ENCODE data around the gene ZNF587. TPM values are rescaled to one million over a fixed set of nuclear protein-coding genes. Genes with fewer than 3 reads are reported as not detected.
A peak's percentile ranks its signal among the peaks of the same experiment; 100 is the strongest.
"Not testable (repeated sequence)": the region's sequence is repeated elsewhere in the genome, so short reads cannot be mapped to it uniquely, and the experiment has no call there.

Gene ZNF587
- total RNA-seq, result 45.4 and 46.1 TPM in 2 replicates
- long read RNA-seq, partial matches to known transcripts, result 0 of 5 reads
- long read RNA-seq, other reads (novel, unspliced or antisense), result 4 of 5 reads

DNA sequence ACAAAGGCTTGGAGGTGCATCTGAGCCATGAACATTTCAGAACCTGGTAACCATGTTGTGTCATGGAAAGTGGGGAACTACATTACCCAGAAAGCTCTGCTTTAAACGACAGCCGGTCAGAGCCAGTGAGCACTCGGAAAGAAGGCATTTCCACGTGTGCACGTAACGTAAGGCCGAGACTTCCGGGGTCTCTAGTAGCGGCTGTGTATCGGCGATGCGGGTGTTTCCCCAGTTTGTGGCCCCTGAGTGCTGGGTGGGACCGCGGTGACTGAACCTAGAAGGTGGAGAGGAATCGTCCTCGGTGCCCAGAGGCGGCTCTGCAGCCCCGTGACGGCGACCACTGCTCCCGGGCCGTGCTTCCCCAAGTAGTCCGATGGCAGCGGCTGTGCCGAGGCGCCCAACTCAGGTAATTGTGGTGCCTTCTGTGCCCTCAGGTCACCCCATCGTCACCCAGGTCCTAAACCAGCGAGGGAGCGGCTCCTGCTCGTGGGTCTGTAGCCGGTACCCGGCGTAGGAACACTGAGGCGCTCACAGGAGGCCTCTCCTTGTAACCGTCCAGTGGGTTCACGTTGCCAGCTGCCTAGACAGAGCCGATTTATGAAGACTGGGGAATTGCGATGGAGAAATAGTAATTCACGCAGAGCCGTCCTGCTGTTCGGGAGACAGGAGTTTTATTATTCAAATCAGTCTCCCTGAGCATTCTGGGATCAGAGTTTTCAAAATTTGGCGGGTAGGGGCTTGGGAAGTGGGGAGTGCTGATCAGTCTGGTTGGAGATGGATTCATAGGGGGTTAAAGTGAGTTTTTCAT, at the start of gene ZNF587:
Gene ZNF587, plus strand, starts transcription at position 194 of the 808 bp plus-strand sequence. Its CDS starts 180 bp downstream, at position 374.
- not testable (repeated sequence) for H3K27me3 Mint-ChIP-seq (ENCODE audit: low read depth); H3K9me3 Mint-ChIP-seq
- peak; percentile 37 for DNase-seq (ENCODE audit: low read depth, low spot score)
- Mint-ChIP-seq H3K4me1 (peaks cover 27% of the 10 kb centered on the region), H3K4me3 (peak within 1 kb of the TSS; percentile 97), H3K36me3 (ENCODE audit: low read depth) (peaks cover 28% of the 10 kb centered on the region), H3K27ac (ENCODE audit: unreplicated experiment) (peak within 1 kb of the TSS; percentile 99)

DNA sequence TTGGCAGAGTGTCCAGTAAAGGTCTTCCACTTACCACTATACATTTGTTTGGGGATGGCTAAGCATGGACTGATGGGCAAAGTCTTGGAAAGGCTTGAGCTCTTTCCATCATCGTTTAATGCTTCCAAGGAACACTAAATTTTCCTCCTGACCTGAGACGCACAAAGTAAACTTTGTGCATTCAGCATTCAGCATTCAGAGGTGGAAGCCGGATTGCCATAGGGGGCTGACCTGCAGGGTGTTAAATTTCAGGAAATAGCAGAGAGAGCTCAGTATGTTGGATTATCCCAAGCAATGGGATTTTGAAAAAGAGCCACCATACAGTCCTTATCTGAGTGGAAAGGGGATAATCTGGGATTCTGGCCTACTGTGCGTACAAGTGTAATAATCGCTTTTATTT, 49.0 kb upstream of the ZNF587 start:
- no peak for DNase-seq (ENCODE audit: low read depth, low spot score)
- Mint-ChIP-seq H3K4me1 (peaks cover 40% of the 10 kb centered on the region), H3K4me3 (peak overlapping the region; percentile 73), H3K9me3 (no peaks in the 10 kb centered on the region), H3K27ac (ENCODE audit: unreplicated experiment) (no peak overlapping the region), H3K27me3 (ENCODE audit: low read depth) (no peaks in the 10 kb centered on the region), H3K36me3 (ENCODE audit: low read depth) (peaks cover 3% of the 10 kb centered on the region)
- TF ChIP-seq, protein P1, sequence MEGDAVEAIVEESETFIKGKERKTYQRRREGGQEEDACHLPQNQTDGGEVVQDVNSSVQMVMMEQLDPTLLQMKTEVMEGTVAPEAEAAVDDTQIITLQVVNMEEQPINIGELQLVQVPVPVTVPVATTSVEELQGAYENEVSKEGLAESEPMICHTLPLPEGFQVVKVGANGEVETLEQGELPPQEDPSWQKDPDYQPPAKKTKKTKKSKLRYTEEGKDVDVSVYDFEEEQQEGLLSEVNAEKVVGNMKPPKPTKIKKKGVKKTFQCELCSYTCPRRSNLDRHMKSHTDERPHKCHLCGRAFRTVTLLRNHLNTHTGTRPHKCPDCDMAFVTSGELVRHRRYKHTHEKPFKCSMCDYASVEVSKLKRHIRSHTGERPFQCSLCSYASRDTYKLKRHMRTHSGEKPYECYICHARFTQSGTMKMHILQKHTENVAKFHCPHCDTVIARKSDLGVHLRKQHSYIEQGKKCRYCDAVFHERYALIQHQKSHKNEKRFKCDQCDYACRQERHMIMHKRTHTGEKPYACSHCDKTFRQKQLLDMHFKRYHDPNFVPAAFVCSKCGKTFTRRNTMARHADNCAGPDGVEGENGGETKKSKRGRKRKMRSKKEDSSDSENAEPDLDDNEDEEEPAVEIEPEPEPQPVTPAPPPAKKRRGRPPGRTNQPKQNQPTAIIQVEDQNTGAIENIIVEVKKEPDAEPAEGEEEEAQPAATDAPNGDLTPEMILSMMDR (conservative IDR thresholded peaks at IDR 0.05), result no peak

DNA sequence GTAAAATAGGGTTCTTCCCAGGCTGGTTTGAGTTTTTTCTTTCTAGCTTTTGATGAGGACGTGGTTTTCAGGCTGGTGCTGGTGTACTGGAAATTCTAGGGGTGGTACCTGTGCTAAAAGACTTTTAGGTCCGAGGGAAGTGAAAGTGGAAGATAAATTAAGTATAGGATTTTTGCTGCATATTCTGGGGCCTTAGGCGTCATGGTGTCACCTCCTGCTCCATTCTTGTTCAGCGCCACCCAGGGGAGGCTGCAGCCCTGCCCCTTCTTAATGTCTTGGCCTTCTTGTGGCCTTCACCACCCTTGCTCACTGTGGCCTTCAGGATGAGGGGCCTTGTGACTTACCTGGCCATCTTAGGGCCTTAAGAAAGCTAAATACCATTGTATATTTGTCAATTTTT, 47.4 kb upstream of the ZNF587 start:
- TF ChIP-seq, protein P1 (conservative IDR thresholded peaks at IDR 0.05), result no peak
- peak overlapping the region; percentile 61 for H3K4me3 Mint-ChIP-seq
- no peaks in the 10 kb centered on the region for H3K27me3 Mint-ChIP-seq (ENCODE audit: low read depth)
- H3K27ac Mint-ChIP-seq (ENCODE audit: unreplicated experiment), result peak overlapping the region; percentile 52
- H3K36me3 Mint-ChIP-seq (ENCODE audit: low read depth), result peaks cover 3% of the 10 kb centered on the region
- no peaks in the 10 kb centered on the region for H3K9me3 Mint-ChIP-seq
- H3K4me1 Mint-ChIP-seq, result peaks cover 40% of the 10 kb centered on the region
- no peak for DNase-seq (ENCODE audit: low read depth, low spot score)

DNA sequence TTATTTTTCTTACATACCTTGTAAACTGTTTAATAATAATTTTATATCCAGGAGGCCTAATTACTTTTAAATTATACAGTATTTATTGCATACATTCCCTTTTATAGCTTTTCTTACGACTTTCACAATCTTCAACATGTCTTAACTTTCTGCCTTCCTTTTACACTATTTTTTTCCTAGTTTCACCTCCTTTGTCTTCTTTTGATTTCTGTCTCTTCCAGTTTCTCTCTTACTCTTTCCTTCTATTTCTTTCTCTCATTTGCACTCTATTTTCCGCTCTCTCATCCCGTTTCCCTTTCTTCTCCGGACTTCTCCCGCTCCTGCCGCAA, 46.4 kb upstream of the ZNF587 start:
- Mint-ChIP-seq H3K4me1 (peaks cover 40% of the 10 kb centered on the region), H3K27me3 (ENCODE audit: low read depth) (no peaks in the 10 kb centered on the region), H3K36me3 (ENCODE audit: low read depth) (peaks cover 6% of the 10 kb centered on the region), H3K27ac (ENCODE audit: unreplicated experiment) (peak overlapping the region; percentile 97), H3K9me3 (no peaks in the 10 kb centered on the region), H3K4me3 (peak overlapping the region; percentile 89)
- TF ChIP-seq, protein P1 (conservative IDR thresholded peaks at IDR 0.05), result no peak
- no peak for DNase-seq (ENCODE audit: low read depth, low spot score)

DNA sequence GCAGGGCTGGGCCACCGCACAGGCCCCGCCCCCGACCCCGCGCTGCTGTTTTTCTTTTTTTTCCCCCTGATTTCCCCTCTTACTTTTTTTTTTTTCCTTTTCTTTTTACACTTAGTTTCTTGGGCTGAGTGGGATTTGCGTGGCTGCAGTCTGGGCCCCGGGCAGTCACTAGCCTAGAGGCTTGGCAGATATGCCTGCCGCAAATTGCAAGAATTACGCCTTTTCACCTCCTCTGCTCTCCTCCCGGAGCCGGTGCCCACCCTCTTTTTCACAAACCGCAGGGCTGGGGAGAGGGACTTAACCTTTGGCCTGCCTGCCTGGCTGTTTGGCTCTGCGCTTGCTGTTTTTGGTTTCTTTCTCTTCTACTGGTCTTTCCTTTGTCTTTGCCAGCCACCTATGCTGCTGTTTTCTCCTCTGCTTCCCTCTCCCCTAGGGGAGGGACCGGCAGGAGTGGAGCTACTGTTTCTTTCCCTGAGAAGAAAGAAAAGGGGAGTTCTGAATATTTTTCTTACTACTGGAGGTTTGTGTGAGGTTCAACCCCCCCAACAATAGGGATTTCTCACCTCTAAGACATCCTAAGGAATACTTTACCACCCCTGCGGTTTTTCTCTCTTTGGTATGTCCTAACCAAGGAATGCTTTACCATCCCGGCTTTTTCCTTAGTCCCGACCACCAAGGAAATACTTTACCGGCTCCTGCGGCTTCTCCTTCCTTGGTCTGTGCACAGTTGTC, 45.9 kb upstream of the ZNF587 start:
- no peaks in the 10 kb centered on the region for H3K9me3 Mint-ChIP-seq
- peaks cover 6% of the 10 kb centered on the region for H3K36me3 Mint-ChIP-seq (ENCODE audit: low read depth)
- TF ChIP-seq, protein P1 (conservative IDR thresholded peaks at IDR 0.05), result no peak
- peak; percentile 45 for DNase-seq (ENCODE audit: low read depth, low spot score)
- H3K27ac Mint-ChIP-seq (ENCODE audit: unreplicated experiment), result peak overlapping the region; percentile 97
- peak overlapping the region; percentile 89 for H3K4me3 Mint-ChIP-seq
- peaks cover 40% of the 10 kb centered on the region for H3K4me1 Mint-ChIP-seq
- no peaks in the 10 kb centered on the region for H3K27me3 Mint-ChIP-seq (ENCODE audit: low read depth)

DNA sequence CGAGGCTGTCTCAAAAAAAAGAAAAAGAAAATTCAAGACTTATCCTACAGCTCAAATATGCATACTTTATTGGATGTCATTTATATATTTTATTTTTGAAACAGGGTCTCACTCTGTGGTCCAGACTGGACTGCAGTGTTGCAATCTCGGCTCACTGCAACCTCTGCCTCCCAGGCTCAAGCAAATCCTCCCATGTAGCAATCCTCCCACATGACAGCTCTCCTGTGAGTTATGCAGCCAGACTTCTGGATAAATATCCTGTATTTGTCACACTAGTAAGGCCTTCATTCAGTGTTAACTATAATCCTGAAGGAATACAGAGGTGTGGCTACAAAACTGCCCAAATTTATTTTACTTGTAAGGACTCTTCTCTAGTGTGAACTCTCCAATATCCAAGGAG, 42.1 kb upstream of the ZNF587 start:
- TF ChIP-seq, protein P1 (conservative IDR thresholded peaks at IDR 0.05), result no peak
- peaks cover 11% of the 10 kb centered on the region for H3K36me3 Mint-ChIP-seq (ENCODE audit: low read depth)
- H3K27me3 Mint-ChIP-seq (ENCODE audit: low read depth), result no peaks in the 10 kb centered on the region
- DNase-seq (ENCODE audit: low read depth, low spot score), result no peak
- peaks cover 27% of the 10 kb centered on the region for H3K4me1 Mint-ChIP-seq
- no peak overlapping the region for H3K27ac Mint-ChIP-seq (ENCODE audit: unreplicated experiment)
- peak overlapping the region; percentile 71 for H3K4me3 Mint-ChIP-seq
- H3K9me3 Mint-ChIP-seq, result no peaks in the 10 kb centered on the region

DNA sequence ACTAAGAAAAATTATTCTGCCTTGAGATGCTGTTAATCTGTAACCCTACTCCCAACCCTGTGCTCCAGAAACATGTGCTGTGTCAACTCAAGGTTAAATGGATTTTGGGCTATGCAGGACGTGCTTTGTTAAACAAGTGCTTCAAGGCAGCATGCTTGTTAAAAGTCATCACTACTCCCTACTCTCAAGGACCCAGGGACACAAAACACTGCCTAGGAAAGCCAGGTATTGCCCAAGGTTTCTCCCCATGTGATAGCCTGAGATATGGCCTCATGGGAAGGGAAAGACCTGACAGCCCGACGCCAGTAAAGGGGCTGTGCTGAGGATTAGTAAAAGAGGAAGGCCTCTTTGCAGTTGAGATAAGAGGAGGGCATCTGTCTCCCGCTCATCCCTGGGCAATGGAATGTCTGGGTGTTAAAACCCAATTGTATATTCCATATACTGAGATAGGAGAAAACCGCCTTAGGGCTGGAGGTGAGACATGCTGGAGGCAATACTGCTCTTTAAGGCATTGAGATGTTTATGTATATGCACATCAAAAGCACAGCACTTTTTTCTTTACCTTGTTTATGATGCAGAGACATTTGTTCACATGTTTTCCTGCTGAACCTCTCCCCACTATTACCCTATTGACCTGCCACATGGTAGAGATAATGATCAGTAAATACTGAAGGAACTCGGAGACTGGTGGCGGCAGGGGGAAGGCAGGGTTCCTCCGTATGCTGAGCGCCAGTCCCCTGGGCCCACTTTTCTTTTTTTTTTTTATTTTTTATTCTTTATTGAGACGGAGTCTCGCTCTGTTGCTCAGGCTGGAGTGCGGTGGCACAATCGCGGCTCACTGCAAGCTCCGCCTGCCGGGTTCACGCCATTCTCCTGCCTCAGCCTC, 39.0 kb upstream of the ZNF587 start:
- H3K27me3 Mint-ChIP-seq (ENCODE audit: low read depth); DNase-seq (ENCODE audit: low read depth, low spot score); H3K9me3 Mint-ChIP-seq; H3K36me3 Mint-ChIP-seq (ENCODE audit: low read depth); H3K27ac Mint-ChIP-seq (ENCODE audit: unreplicated experiment): not testable (repeated sequence)
- Mint-ChIP-seq H3K4me1 (peaks cover 19% of the 10 kb centered on the region), H3K4me3 (peak overlapping the region; percentile 65)

Data from neural crest cell (in vitro differentiated cells).